ENCODE results near the gene GSN.

DNA sequence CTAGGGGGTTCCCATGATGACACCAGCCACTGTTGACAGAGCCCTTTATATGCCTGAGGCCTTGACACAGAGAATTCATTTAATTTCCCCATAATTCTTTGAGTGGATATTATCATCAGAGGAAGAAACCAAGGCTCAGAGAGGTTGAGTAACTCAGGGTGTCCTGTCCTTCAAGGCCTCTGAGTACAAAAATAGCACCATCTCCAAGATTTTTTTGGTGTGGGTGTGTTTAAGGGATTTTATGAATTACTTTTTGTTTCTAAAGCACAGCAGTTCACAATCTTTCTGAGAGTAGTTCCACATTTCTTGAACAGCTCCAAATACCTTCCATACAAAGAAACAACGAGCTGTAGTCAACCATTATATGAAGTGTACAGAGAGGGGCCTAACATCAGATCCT lies 6.2 kb upstream of the GSN start:
- TF ChIP-seq CTCF (IDR thresholded peaks at IDR 0.05) (no peak), POLR2AphosphoS5 (IDR thresholded peaks at IDR 0.05) (no peak), POLR2A (IDR thresholded peaks at IDR 0.05) (no peak)
